ENCODE results near the gene SCARB1.

Gene SCARB1

GRCh38 chr12:124832856-124833255 lies 30.8 kb downstream of the SCARB1 start:
- H3K4me3 ChIP-seq (replicated peaks; ENCODE audit: low read depth, low read length) = no peak overlapping the region
- TF ChIP-seq, protein P1, sequence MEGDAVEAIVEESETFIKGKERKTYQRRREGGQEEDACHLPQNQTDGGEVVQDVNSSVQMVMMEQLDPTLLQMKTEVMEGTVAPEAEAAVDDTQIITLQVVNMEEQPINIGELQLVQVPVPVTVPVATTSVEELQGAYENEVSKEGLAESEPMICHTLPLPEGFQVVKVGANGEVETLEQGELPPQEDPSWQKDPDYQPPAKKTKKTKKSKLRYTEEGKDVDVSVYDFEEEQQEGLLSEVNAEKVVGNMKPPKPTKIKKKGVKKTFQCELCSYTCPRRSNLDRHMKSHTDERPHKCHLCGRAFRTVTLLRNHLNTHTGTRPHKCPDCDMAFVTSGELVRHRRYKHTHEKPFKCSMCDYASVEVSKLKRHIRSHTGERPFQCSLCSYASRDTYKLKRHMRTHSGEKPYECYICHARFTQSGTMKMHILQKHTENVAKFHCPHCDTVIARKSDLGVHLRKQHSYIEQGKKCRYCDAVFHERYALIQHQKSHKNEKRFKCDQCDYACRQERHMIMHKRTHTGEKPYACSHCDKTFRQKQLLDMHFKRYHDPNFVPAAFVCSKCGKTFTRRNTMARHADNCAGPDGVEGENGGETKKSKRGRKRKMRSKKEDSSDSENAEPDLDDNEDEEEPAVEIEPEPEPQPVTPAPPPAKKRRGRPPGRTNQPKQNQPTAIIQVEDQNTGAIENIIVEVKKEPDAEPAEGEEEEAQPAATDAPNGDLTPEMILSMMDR (IDR thresholded peaks at IDR 0.05; ENCODE audit: low read length, missing control alignments) = no peak
- no peak for DNase-seq (ENCODE audit: low read depth)

- no peak for DNase-seq (ENCODE audit: low read depth)
- H3K4me3 ChIP-seq (replicated peaks; ENCODE audit: low read depth, low read length) = no peak overlapping the region
- TF ChIP-seq, protein P1 (IDR thresholded peaks at IDR 0.05; ENCODE audit: low read length, missing control alignments) = no peak
Measured at GRCh38 chr12:124831590-124831989, 32.1 kb downstream of the SCARB1 start.

DNA sequence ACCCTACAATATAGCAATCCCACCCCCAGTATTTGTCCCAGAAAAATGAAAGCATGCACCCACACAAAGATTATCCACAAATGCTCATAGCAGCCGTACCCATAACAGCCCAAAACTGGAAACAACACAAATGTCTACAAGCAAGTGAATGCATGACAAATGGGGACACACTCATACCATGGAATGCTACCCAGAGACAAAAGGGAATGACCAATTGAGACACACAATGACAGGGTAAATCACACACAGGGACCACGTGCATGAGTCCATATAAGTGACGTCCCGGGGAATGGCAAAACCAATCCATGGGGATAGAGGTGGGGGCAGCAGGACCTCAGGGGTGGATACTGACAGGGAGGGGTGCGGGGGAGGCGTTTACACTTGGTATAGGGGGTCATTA lies 33.4 kb downstream of the SCARB1 start:
- TF ChIP-seq, protein P1 (IDR thresholded peaks at IDR 0.05; ENCODE audit: low read length, missing control alignments) = no peak
- H3K4me3 ChIP-seq (replicated peaks; ENCODE audit: low read depth, low read length) = no peak overlapping the region
- no peak for DNase-seq (ENCODE audit: low read depth)

- TF ChIP-seq, protein P1 (IDR thresholded peaks at IDR 0.05; ENCODE audit: low read length, missing control alignments) = no peak
- DNase-seq (ENCODE audit: low read depth) = no peak
- no peak overlapping the region for H3K4me3 ChIP-seq (replicated peaks; ENCODE audit: low read depth, low read length)
Measured at GRCh38 chr12:124829708-124830304, 33.9 kb downstream of the SCARB1 start.

- DNase-seq (ENCODE audit: low read depth) = peak; percentile 82
- H3K4me3 ChIP-seq (replicated peaks; ENCODE audit: low read depth, low read length) = no peak overlapping the region
- TF ChIP-seq, protein P1 (IDR thresholded peaks at IDR 0.05; ENCODE audit: low read length, missing control alignments) = no peak
Measured at GRCh38 chr12:124829008-124829707, 34.5 kb downstream of the SCARB1 start.

DNA sequence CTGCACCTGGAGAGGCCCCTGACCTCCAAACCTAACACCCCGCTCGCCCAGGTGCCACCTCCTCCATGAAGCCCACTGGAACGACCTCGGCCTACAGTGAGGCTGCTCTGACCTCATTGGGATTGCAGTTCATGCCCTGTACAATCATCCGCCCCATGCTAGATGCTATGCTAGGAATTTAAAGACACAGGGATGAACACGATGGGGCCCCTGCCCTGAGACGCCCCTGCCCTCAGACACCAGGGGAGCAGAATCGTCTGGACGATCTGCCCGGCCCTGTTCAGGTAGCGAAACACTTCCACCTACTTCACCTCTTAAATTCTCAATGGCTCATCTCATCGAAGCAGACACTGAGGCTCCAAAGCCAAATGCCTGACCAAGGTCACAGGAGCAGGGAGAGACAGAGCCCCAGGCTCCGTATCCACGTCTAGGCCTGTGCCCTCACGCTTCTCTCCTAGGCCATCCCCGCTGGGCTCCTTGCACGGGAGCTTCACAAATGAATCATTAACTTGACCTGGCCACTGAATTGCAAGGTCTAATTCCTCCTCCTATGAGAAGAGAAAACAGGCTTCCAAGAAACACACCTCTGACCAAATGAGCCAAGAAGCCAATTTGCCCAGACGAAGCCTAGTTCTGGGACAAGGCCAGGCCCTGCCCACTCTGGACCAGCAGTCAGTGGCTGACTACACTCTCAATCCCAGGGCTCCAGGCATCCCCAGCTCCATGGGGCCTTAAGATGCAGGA lies 35.2 kb downstream of the SCARB1 start:
- no peak for DNase-seq (ENCODE audit: low read depth)
- no peak overlapping the region for H3K4me3 ChIP-seq (replicated peaks; ENCODE audit: low read depth, low read length)
- TF ChIP-seq, protein P1 (IDR thresholded peaks at IDR 0.05; ENCODE audit: low read length, missing control alignments) = no peak
